ENCODE results near the gene STOM.

The STOM gene

DNA sequence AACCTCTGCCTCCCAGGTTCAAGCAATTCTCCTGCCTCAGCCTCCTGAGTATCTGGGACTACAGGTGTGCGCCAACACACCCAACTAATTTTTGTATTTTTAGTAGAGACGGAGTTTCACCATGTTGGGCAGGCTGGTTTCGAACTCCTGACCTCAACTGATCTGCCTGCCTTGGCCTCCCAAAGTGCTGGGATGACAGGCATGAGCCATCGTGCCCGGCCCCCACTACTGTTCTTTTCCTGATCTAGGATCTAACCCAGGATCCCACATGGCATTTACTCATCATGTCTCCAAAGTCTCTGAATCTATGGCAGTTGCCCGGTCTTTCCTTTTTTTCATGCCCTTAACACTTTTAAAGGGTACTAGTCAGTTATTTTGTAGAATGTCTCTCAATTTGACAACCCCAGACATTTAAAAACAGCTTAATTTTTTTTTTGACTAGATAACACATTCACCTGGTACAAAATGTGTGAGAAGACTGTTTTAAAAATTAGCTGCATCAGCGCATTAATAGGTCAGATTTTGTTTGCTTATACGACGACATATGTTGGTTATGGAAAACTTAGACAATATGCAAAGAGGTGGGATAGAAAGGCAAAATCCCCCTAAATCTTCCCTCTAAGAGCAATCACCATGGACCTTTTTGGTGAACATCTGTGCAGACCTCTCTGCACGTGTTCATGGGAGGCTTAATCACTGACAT is 46.5 kb downstream of the STOM start:
- H3K4me3 ChIP-seq (ENCODE audit: low read depth, low read length), result no peak overlapping the region
- DNase-seq (ENCODE audit: low read depth), result no peak
- TF ChIP-seq MYC (IDR thresholded peaks at IDR 0.05; ENCODE audit: low read depth, low read length), result no peak
- TF ChIP-seq, protein P1, sequence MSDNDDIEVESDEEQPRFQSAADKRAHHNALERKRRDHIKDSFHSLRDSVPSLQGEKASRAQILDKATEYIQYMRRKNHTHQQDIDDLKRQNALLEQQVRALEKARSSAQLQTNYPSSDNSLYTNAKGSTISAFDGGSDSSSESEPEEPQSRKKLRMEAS (IDR thresholded peaks at IDR 0.05; ENCODE audit: low read depth, low read length), result no peak
- no peak for TF ChIP-seq POLR2A (IDR thresholded peaks at IDR 0.05; ENCODE audit: extremely low read depth, insufficient read length)
- no peak for TF ChIP-seq CTCF (IDR thresholded peaks at IDR 0.05; ENCODE audit: low read depth, low read length)

DNA sequence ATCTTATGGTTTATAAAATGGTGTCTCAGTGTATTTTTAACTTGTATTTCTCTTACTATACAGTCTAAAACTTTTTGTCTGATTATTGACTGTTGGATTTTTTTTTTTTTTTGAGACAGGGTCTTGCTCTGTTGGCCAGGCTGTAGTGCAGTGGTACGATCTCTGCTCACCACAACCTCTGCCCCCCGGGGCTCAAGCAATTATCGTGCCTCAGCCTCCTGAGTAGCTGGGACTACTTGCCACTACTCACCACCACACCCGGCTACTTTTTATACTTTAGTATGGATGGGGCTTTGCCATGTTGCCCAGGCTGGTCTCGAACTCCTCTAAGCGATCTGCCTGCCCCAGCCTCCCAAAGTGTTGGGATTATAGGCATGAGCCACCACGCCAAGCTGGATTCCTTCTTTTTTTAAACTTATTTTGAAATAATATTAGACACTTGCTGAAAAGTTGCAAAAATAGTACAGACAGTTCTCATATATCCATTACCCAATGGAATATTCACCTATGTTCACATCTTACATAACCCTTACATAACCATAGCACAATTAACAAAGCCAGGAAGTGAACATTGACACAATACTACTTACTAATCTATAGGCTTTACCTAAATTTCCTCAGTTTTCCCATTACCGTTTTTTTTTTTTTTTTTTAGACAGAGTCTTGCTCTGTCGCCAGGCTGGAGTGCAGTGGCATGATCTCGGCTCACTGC is 47.2 kb downstream of the STOM start:
- TF ChIP-seq, protein P1 (IDR thresholded peaks at IDR 0.05; ENCODE audit: low read depth, low read length), result no peak
- no peak for TF ChIP-seq MYC (IDR thresholded peaks at IDR 0.05; ENCODE audit: low read depth, low read length)
- no peak for TF ChIP-seq CTCF (IDR thresholded peaks at IDR 0.05; ENCODE audit: low read depth, low read length)
- TF ChIP-seq POLR2A (IDR thresholded peaks at IDR 0.05; ENCODE audit: extremely low read depth, insufficient read length), result no peak
- no peak for DNase-seq (ENCODE audit: low read depth)
- no peak overlapping the region for H3K4me3 ChIP-seq (ENCODE audit: low read depth, low read length)

GRCh38 chr9:121322037-121322736 is 47.9 kb downstream of the STOM start:
- no peak overlapping the region for H3K4me3 ChIP-seq (ENCODE audit: low read depth, low read length)
- DNase-seq (ENCODE audit: low read depth), result no peak
- no peak for TF ChIP-seq POLR2A (IDR thresholded peaks at IDR 0.05; ENCODE audit: extremely low read depth, insufficient read length)
- TF ChIP-seq, protein P1 (IDR thresholded peaks at IDR 0.05; ENCODE audit: low read depth, low read length), result no peak
- TF ChIP-seq CTCF (IDR thresholded peaks at IDR 0.05; ENCODE audit: low read depth, low read length), result no peak
- TF ChIP-seq MYC (IDR thresholded peaks at IDR 0.05; ENCODE audit: low read depth, low read length), result no peak

GRCh38 chr9:121321016-121321503 is 49.0 kb downstream of the STOM start:
- TF ChIP-seq POLR2A (IDR thresholded peaks at IDR 0.05; ENCODE audit: extremely low read depth, insufficient read length) (no peak), CTCF (IDR thresholded peaks at IDR 0.05; ENCODE audit: low read depth, low read length) (no peak), MYC (IDR thresholded peaks at IDR 0.05; ENCODE audit: low read depth, low read length) (no peak)
- TF ChIP-seq, protein P1 (IDR thresholded peaks at IDR 0.05; ENCODE audit: low read depth, low read length), result no peak
- no peak overlapping the region for H3K4me3 ChIP-seq (ENCODE audit: low read depth, low read length)
- peak; percentile 70 for DNase-seq (ENCODE audit: low read depth)

DNA sequence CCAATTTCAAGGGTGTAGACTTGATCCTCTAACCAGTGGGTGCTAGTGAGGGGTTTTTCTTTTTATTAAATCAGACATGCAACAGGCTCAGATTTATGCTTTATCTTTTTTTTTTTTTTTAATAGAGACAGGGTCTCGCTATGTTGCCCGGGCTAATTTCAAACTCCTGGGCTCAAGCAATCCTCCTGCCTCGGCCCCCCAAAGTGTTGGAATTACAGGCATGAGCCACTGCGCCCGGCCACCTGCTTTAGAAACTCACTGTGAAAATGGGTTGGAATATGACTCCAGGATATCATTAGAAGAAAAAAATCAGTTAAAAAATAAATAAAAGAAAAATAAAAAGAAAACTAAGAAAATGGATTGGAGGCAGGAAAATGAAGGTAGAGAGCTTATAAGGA is 50.7 kb downstream of the STOM start:
- DNase-seq (ENCODE audit: low read depth), result no peak
- TF ChIP-seq POLR2A (IDR thresholded peaks at IDR 0.05; ENCODE audit: extremely low read depth, insufficient read length) (no peak), CTCF (IDR thresholded peaks at IDR 0.05; ENCODE audit: low read depth, low read length) (no peak), MYC (IDR thresholded peaks at IDR 0.05; ENCODE audit: low read depth, low read length) (no peak)
- TF ChIP-seq, protein P1 (IDR thresholded peaks at IDR 0.05; ENCODE audit: low read depth, low read length), result no peak
- no peak overlapping the region for H3K4me3 ChIP-seq (ENCODE audit: low read depth, low read length)
